A549 treated with CpdA at 1 μM for 4 hours (cell line): ENCODE measurements around the gene MEX3B. TPM values are rescaled to one million over a fixed set of nuclear protein-coding genes. Genes with fewer than 3 reads are reported as not detected.

Experiments used
- total RNA-seq: library from RNA; stranded (reverse); fragments of 200-300 nt; extraction: Qiagen RNA extraction; gene quantifications from 5 replicates; pipeline ENCODE4 v1.2.3, GENCODE V29; 2022; ENCODE audit warnings: low read depth

The MEX3B gene
- total RNA-seq = 4.3 to 6.4 TPM (median 4.7 TPM) in 5 replicates

GRCh38 chr15:82045892-82046665, at the start of gene MEX3B:
MEX3B (minus strand) TSS chr15:82046018; CDS start chr15:82045705, 313 bp downstream.

Other genes with a start within 250 kb of the MEX3B start
- gene EFL1, start 216.7 kb upstream of the MEX3B start, total RNA-seq = 25.7 to 31.5 TPM (median 27.3 TPM) in 5 replicates
- gene SAXO2, start 216.8 kb upstream of the MEX3B start, total RNA-seq = 1.6 to 3.6 TPM (median 3.1 TPM) in 5 replicates